Glomerular endothelial cell (primary cell): ENCODE measurements around the gene AGBL5. TPM values are rescaled to one million over a fixed set of nuclear protein-coding genes. Genes with fewer than 3 reads are reported as not detected.

ENCODE experiments used
- DNase-seq: peaks from one replicate; pipeline ENCODE4 v3.0.0-alpha.2; 2011; ENCODE audit warnings: low read depth, low spot score; ENCODE audit errors: extremely low read depth
- total RNA-seq: library from RNA; depleted of rRNA; stranded (reverse); fragments of >200 nt; gene quantifications from 2 replicates; pipeline ENCODE4 v1.2.3, GENCODE V29; 2015

The AGBL5 gene
- total RNA-seq, 1 donor from 2014 or later, result 14.8 TPM

DNA sequence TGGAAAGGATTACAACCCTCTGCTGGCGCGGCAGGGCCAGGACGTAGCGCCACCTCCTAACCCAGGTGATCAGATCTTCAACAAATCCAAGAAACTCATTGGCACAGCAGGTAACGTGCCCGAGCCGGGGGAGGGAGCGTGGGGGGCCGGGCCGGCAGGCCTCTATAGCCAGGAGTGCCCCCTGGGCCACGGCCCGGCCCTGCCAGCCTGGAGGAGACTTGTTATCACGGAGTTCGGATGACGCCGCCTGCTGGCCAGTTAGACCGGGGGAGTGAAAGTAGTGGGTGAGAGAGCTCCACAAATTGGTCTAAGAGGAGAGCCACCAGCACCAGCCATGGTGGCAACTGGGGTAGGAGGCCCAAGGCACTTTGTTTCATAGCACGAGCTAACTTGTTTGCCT is 27.3 kb upstream of the AGBL5 start:
- no peak for DNase-seq

DNA sequence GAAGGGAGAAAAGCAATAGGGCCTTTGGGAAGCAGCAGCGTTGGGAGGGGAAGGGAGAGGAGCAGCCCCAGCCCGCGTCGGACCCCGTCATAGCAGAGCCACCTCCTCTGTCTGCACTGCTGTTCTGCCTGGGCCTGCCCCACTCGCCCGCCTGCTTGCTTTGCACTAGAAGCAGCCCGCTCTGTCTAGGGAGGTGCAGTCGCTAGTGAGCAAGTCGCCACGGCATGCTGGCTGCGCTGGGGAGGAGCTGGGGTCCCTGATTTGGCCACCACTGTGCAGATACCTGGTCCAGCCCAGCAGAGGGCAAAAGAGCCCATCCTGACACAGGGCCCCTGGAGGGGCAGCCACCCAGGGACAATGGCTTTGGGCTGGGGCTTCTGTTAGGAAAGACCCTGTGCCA is 26.7 kb upstream of the AGBL5 start:
- DNase-seq, result no peak

- DNase-seq, result no peak
Measured at GRCh38 chr2:27025281-27025800, 26.1 kb upstream of the AGBL5 start.

DNA sequence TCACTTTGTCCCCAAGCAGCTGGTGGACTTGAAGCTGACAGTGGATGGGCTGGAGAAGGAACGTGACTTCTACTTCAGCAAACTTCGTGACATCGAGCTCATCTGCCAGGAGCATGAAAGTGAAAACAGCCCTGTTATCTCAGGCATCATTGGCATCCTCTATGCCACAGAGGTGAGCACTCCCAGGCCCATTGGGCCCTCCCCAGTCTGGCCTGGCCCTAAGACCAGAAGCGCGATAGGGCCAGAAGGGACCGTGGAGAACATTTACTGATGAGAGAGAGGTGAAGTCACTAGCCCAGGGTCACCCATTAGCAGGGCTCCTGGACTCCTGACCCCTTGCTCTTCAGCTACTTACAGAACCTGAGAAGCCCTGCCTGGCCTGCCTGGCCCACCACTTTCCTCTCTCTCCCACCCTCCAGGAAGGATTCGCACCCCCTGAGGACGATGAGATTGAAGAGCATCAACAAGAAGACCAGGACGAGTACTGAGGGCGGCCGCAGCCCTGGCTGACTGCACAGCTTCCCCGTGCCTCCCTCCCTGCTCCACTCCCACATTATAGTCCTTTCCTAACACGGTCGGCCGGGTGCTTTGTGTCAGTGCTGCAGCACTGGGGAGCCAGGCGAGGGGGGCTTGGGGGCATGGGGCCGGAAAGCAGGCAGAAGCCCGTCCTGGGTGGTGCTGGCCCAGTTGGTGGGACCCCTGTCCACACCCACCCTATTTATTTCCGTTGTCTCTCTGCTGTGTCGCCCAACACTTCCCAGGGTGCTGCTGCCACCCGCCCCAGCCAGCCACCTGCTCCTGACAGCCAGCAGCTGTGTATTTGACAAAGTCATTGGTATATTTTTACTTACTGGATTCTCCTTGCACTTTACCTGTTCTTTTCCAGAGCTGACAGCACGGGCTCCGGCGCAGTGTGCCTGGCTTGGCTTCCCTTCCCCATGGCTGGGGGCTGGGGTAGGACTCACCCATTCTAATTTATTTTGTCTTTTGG is 25.3 kb upstream of the AGBL5 start:
- no peak for DNase-seq

DNA sequence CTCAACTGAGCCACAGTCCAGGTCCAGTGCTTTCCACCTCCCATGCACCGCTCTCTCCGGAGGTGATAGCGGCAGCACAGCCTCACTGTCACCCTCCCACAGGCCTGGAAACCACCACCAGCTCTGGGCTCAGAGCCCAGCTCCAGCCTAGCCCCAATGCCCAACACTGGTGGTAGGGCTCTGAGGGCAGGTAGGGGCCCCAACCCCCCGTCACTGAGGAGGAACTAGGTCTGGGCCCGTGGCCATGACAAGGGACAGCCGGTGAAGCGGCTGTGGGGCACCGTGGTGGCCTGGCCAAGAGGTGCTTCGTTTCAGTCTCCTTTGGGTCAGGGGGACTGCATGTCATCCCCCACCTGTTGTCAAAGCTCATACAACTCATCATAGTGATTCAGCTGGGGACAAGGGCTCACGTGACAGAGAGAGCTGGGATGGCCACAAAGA is 24.2 kb upstream of the AGBL5 start:
- no peak for DNase-seq

GRCh38 chr2:27029051-27029450 is 22.4 kb upstream of the AGBL5 start:
- no peak for DNase-seq

- DNase-seq, result no peak
Measured at GRCh38 chr2:27032495-27033252, 18.8 kb upstream of the AGBL5 start, which contains the start of gene TMEM214. TSS of gene TMEM214 (plus strand) at chr2:27032965. CDS start at chr2:27033016, 51 bp downstream.

DNA sequence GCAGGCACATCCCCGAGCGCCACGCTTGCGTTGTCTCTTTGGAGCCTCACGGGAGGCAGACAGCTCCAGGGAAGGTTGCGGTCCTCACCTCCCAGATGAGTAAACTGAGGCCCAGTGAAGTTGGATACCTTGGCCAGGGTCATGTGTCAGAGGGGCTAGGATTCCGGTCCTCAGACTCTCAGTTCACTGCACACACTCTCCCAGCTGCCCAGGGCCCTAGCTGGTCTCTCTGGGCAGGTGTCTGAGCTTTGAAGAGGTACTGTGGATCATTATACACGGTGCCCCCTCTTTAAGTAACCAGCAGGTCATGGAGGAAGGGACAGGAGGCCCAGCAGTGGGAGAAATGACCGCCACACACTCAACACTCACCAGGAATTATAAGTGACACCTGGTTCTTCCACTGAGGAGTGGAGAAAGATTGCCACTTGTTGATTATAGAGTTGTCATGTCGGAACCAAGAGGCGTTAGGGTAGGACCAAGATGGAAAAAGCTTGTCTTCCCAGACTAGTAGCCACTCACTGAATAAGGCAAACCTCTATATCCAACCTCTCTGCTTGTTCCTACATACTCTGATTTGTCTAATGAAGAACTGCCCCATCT is 18.1 kb upstream of the AGBL5 start:
- no peak for DNase-seq

GRCh38 chr2:27038012-27038411 is 13.5 kb upstream of the AGBL5 start:
- no peak for DNase-seq

DNA sequence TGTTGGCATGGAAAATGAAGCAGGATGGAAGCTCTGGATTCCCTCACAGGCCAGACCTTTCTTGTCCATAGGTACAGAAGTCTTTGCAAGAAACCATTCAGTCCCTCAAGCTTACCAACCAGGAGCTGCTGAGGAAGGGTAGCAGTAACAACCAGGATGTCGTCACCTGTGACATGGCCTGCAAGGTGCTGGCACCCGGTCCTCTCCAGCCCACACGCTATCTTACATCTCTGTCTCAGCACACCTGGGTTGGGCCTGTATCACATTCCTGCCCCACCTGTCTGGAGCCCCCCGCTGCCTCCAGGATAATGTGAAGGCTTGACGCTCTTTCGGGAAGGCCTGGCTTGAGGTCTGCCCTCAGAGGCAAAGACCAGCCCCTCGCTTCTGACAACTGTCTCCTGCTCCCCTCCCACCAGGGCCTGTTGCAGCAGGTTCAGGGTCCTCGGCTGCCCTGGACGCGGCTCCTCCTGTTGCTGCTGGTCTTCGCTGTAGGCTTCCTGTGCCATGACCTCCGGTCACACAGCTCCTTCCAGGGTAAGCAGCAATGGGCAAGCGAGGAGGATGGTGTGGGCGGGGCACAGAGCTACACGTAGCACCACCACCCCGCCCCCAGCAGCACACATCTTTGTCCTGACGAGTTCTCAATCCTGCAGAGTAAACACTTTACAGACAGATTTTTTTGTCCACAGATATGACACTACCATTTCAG is 12.7 kb upstream of the AGBL5 start:
- no peak for DNase-seq

GRCh38 chr2:27039426-27039825 is 12.0 kb upstream of the AGBL5 start:
- no peak for DNase-seq

DNA sequence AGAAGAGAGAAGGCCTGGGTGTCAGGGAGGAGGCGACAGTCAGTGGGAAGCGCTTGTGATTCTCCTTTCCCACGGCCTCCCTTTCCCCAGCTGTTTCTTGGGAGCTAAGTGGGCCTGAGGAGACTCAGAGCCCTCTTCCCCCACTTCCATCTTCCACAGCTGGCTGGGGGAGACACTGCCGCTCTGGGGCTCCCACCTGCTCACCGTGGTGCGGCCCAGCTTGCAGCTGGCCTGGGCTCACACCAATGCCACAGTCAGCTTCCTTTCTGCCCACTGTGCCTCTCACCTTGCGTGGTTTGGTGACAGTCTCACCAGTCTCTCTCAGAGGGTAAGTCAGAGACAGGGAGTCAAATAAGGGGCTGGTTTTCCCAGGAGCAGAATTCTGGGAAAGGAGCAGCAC is 11.6 kb upstream of the AGBL5 start:
- no peak for DNase-seq

- DNase-seq, result no peak
Measured at GRCh38 chr2:27040282-27040681, 11.2 kb upstream of the AGBL5 start.

GRCh38 chr2:27041752-27042151 is 9.7 kb upstream of the AGBL5 start:
- no peak for DNase-seq

DNA sequence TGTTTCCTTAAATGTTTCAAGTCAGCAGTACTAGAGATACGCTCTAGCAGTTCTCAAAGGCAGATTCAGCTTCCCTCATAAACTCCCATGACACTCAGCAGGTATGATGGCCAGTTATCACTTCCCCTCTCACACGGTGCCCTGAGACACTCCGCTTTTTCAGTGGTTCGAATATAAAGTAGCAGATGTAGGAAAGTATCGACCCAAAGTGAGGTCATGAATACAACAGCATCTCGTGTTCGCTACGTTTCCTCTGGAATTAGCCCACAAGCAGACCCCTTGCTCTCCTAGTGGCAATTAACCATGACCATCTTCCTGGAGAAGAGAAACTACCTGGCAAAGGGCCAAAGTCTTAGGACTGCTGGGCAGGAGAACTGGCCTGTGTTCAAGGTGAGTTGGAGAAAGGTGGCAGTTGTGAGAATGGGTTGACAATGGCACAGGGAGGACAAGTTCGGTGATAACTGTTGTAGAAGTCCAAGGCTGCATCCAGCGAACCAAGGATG is 9.3 kb upstream of the AGBL5 start:
- DNase-seq, result no peak

- no peak for DNase-seq
Measured at GRCh38 chr2:27042985-27043634, 8.4 kb upstream of the AGBL5 start.

GRCh38 chr2:27049422-27050280 is 1.8 kb upstream of the AGBL5 start:
- no peak for DNase-seq

GRCh38 chr2:27050281-27050995 is 1.0 kb upstream of the AGBL5 start:
- no peak for DNase-seq
